HEK293T (cell line): ENCODE measurements around the gene REXO5.

ENCODE experiments used
- BHLHE40 ChIP-seq: fragments of 450-650 bp; IDR thresholded peaks from 2 replicates; pipeline ENCODE4 v1.6.1; 2016; ENCODE audit warnings: mild to moderate bottlenecking, moderate library complexity, borderline replicate concordance
- ELF4 ChIP-seq: fragments of 450-650 bp; IDR thresholded peaks from 2 replicates; pipeline ENCODE4 v1.6.1; 2017; ENCODE audit warnings: antibody characterized with exemption
- FOXA1 ChIP-seq: fragments of 450-650 bp; IDR thresholded peaks from 2 replicates; pipeline ENCODE4 v1.6.1; 2016; ENCODE audit warnings: mild to moderate bottlenecking
- FOXK2 ChIP-seq: fragments of 450-650 bp; IDR thresholded peaks from 2 replicates; pipeline ENCODE4 v1.6.1; 2016; ENCODE audit warnings: mild to moderate bottlenecking
- FOXM1 ChIP-seq: fragments of 450-650 bp; IDR thresholded peaks from 2 replicates; pipeline ENCODE4 v1.6.1; 2017; ENCODE audit warnings: mild to moderate bottlenecking, borderline replicate concordance
- SP1 ChIP-seq: fragments of 450-650 bp; IDR thresholded peaks from 2 replicates; pipeline ENCODE4 v1.6.1; 2017
- SUZ12 ChIP-seq: fragments of 450-650 bp; IDR thresholded peaks from 2 replicates; pipeline ENCODE4 v1.6.1; 2016; ENCODE audit warnings: mild to moderate bottlenecking
- TARDBP ChIP-seq: fragments of 450-650 bp; IDR thresholded peaks from 2 replicates; pipeline ENCODE4 v1.6.1; 2016
- ZNF384 ChIP-seq: fragments of 450-650 bp; IDR thresholded peaks from 2 replicates; pipeline ENCODE4 v1.6.1; 2016
- TF ChIP-seq, protein P1 (sequence below): fragments of 450-650 bp; IDR thresholded peaks from 2 replicates; pipeline ENCODE4 v1.6.1; 2016

DNA sequence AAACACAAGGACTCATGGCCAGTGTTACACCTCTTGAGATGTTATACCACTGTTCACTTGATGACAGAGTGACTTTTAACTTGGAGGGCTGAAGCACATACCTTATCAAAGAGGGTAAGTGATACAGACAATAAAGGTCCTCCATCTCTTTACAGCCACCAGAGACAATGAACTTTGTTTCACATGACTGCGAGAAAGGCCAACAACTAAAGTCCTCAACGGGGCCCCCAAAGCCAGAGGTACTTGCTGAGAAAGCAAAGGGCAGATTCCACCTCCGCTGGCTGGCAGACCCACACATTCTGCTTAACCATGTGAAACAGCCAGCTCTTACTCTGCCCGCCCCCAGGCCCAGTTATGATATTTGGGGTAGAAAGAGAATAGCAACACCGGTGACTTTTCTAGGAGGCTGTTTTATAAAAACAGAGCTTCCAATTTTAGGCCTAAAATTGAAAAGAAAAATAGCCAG lies 72.4 kb downstream of the REXO5 start:
- TF ChIP-seq SP1 (no peak), ELF4 (no peak), FOXA1 (no peak), FOXM1 (no peak), BHLHE40 (no peak), ZNF384 (no peak), TARDBP (no peak), SUZ12 (no peak), FOXK2 (no peak)
- TF ChIP-seq, protein P1, sequence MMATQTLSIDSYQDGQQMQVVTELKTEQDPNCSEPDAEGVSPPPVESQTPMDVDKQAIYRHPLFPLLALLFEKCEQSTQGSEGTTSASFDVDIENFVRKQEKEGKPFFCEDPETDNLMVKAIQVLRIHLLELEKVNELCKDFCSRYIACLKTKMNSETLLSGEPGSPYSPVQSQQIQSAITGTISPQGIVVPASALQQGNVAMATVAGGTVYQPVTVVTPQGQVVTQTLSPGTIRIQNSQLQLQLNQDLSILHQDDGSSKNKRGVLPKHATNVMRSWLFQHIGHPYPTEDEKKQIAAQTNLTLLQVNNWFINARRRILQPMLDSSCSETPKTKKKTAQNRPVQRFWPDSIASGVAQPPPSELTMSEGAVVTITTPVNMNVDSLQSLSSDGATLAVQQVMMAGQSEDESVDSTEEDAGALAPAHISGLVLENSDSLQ: no peak
